T47D (cell line): ENCODE data around the gene OR5K3.
"Not testable (repeated sequence)": the region's sequence is repeated elsewhere in the genome, so short reads cannot be mapped to it uniquely, and the experiment has no call there.

Source experiments
- DNase-seq, 2 experiments: peaks; one replicate each; pipeline versions ENCODE4 v3.0.0 to v3.0.0-alpha.2; 2011 to 2012; ENCODE audit warnings: low read depth in 1 of 2, low spot score in 1 of 2
- JUND ChIP-seq: IDR thresholded peaks from 2 replicates; pipeline ENCODE4 v1.6.1; 2012; ENCODE audit warnings: low read depth
- in situ Hi-C: cut with HindIII; loops from 2 replicates; pipeline ENCODE4 v1.10.0; 2016; ENCODE audit warnings: low sequenced_read_pairs, low pct_unique_long_range_greater_than_20kb

The OR5K3 gene

DNA sequence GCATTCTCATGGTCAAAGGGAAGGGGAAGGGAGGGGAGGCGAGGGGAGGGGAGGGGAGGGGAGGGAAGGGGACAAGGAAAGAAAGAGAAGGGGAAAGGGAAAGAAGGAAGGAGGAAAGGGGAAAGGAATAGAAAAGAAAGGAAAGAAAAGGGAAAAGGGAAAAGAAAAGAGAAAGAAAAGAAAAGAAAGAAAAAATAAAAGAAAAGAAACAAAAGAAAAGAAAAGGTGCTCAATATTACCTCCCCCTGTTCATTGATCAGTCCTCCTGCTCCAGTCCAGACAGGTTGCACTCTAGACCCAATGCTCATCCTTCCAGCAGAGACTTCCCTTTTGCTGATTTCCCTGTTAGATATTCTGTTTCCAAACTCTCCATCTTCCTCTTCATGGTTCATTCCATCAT lies 18.0 kb upstream of the OR5K3 start:
- TF ChIP-seq JUND = no peak
- DNase-seq = no peak
- in situ Hi-C loops = no loop called here

DNA sequence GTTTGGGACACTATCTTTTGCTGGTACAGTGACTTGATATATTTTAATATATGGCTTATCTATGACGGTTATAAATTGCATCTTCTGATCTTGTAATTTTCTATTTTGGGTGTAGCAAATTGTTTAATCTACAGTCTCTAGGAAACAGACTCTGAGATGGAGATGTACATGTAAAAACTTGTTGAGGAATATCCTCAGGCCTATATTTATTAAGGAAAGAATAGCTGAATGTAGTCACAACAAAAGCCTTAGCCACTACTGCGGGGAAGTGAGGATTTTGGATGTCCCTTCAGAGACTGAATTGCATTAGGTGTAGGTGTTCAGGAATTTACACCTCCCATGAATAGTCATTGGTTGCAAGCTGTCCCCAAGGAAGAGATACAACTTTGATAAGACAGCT lies 13.8 kb upstream of the OR5K3 start:
- in situ Hi-C loops = no loop called here
- DNase-seq = no peak
- no peak for TF ChIP-seq JUND

DNA sequence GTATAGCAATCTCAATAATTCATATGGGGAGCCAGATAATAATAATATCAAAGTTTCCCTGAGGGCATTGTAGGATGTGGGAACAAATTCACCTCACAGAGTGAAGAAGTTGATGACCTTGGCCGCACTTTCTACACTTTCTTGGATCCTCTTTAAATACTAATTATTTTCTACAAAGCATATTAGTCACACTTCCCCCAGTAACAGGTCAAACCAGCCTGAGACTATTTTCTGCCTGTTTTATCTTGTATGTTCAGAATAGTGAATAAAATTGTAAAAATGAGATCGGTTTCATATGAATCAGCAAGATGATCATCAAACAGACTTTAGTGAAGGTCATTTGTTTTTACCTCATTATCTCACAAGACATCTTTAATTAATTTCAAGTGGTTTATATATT lies 2.3 kb upstream of the OR5K3 start:
- TF ChIP-seq JUND = no peak
- in situ Hi-C loops = no loop called here
- DNase-seq = no peak

DNA sequence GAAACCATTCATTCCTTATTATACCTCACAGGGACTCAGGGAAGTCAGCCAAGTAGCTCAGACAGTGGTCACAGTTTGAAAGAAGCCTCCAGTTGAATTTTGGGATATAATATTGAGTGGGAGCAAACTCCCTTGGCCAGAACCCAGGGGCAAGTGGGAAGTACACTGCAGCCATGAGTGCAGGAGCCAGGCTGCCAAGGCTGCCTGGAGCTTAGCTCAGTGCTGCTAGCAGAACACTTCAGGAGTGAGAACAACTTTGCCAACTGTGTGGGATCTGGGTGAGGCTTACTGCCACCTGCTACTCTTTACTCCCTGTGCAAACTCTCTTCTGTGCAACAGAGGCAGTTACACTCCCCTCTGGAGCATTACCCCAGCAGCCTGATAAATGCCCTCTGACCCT lies 4.6 kb downstream of the OR5K3 start:
- no peak for TF ChIP-seq JUND
- in situ Hi-C loops = no loop called here
- no peak for DNase-seq

DNA sequence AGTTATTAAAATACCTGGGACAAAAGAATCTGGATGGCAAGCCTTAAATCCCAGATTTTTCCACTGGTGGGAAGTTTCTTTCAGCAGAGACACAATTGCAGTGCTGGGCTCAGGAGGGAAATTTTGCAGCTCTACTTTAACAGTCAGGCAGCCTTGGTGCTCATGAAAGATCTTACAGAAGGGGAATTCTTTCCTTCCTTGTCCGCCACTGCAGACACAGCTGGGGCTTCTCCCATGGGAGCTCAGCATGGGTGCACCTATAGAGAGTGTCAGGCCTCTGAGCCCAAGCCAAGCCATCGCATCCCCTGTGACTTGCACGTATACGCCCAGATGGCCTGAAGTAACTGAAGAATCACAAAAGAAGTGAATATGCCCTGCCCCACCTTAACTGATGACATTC lies 6.0 kb downstream of the OR5K3 start:
- in situ Hi-C loops, DNase-seq: not testable (repeated sequence)

DNA sequence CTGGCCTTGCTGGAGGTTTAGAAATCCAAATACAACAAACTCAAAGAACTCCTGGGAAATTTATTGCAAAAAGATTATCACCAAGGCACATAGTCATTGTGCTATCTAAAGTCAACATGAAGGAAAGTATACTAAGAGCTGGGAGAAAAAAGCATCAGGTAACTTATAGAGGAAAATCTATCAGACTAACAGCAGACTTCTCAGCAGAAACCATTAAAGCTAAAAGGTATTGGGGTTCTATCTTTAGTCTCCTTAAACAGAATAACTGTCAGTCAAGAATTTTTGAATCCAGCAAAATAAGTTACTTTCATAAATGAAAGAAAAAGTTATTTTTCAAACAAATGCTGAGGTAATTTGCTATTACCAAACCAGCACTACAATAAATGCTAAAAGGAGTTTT lies 8.0 kb downstream of the OR5K3 start:
- no peak for TF ChIP-seq JUND
- DNase-seq = no peak
- in situ Hi-C loops = no loop called here

DNA sequence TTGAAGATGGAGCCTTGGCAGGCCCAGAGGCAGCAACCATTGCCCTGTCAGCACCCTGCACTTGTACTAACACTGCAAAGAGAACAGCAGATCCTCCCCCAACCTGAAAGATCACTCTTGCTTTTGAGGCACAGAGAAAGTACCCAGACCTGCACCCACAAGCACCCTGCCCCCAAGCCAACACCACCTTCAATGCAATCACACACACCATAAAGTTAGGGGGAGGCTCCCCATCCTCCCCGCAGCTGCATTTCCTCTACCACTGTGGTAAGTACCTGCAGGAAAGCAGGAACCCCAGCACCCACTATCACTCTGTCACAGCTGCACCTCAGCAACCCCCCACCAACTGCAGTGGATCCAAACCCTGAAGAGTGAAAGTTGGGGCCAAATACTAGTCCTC lies 12.0 kb downstream of the OR5K3 start:
- in situ Hi-C loops = no loop called here
- TF ChIP-seq JUND = no peak

DNA sequence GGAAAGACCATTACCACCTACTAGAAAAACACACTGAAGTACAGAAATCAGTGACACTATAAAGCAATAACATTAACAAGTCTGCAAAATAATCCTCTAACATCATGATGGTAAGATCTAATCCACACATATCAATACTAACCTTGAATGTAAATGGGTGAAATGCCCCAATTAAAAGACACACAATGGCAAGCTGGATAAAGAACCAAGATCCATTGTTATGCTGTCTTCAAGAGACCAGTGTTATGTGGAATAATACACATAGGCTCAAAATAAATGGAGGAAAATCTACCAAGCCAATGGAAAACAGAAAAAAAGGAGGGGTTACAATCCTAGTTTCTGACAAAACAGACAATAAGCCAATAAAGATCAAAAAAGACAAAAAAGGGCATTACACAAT lies 13.5 kb downstream of the OR5K3 start:
- in situ Hi-C loops = no loop called here

More for the DNA sequence above, 12.0 kb downstream of the OR5K3 start:
- DNase-seq = no peak

DNA sequence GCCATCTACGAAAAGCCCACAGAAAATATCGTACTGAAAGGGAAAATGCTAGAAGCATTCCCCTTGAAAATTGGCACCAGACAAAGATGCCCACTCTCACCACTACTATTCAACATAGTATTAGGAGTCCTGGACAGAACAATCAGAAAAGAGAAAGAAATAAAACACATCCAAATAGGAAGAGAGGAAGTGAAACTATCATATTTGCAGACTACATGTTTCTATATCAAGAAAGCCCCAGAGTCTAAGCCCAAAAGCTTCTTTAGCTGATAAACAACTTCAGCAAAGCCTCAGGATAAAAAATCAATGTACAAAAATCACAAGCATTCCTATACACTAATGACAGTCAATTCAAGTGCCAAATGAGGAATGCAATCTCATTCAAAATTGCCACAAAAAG lies 15.6 kb downstream of the OR5K3 start:
- in situ Hi-C loops = no loop called here
- no peak for TF ChIP-seq JUND

More for the DNA sequence above, 13.5 kb downstream of the OR5K3 start:
- no peak for TF ChIP-seq JUND
- no peak for DNase-seq

DNA sequence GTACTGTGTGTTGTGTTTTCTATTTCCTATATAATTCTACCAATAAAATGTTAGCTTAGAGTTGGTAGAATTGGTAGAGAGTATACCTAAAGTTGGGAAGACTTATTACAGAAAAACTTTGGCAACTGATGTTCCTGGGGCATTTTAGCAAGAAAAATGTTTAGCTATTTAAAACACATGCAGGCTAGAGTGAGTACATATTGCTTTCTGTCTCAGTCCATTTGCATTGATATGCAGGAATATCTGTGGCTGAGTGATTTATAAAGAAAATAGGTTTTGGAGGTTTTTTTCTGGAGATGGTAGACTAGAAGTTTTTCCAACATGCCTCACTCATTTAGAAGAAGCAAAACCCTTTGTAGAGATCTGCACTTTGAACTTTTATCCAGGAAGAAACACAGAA lies 42.1 kb downstream of the OR5K3 start:
- no peak for DNase-seq
- in situ Hi-C loops = no loop called here
- TF ChIP-seq JUND = no peak

More for the DNA sequence above, 15.6 kb downstream of the OR5K3 start:
- DNase-seq = no peak

DNA sequence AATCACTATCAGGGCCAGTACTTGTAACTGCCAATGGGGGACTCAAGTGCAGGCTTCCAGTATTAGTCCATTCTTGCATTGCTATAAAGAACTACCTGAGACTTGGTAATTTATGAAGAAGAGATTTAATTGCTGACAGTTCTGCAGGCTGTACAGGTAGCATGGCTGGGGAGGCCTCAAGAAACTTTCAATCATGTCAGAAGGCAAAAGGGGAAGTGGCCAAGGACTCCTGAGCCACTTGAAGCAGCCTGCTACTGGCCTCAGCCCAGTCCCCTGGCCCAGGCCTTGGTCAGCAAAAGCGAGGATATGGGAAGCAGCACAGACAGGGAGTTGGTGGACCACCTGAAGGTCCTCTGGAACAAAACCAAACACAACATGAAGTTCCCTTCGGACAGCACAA lies 43.3 kb downstream of the OR5K3 start:
- DNase-seq = no peak
- in situ Hi-C loops = no loop called here
- TF ChIP-seq JUND = no peak

DNA sequence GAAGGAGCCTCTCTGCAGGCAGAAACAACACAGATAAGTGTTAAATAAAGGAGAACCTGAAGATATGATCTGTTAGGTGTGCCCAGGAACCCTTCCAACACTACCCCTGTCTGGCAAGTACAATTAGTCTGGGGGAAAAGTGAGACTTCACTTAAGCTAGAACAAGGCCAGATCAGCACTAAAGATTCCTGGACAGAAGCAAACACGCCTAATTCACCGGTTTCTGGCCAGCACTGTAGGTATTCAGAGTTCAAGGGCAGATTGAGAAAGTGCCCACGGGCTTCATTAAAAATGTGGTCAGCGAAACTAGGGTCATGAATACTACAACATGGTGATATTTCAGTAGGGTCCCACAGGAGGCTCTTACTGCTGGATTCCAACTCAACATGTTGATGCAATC lies 43.9 kb downstream of the OR5K3 start:
- in situ Hi-C loops = no loop called here
- TF ChIP-seq JUND = no peak
- no peak for DNase-seq

DNA sequence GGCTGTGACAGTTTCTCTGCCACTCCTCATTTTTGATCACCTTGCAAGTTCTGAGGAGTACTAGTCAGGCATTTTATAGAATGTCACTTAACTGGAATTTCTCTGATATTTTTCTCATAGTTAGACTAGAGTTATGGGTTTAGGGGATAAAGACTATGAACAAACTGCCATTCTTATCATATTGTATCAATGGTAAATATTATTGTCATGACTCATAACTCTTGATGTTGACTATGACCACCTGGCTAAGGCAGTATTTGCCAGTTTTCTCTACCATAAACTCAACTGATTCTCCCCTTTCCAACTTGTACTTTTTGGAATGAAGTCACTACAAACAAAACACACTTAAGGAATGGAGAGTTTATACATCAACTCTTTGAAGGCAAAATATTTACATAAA lies 49.8 kb downstream of the OR5K3 start:
- no peak for DNase-seq
- no peak for TF ChIP-seq JUND
- in situ Hi-C loops = no loop called here
